IMR-90 (cell line): ENCODE measurements around the gene PYGB. TPM values are rescaled to one million over a fixed set of nuclear protein-coding genes. Genes with fewer than 3 reads are reported as not detected.

Source experiments
- ATAC-seq: fragments of 200-7000 bp; cut with Tn5 transposase; 2 replicates; pipeline ENCODE4 v1.9.1; 2020; ENCODE audit warnings: low read depth, mild to moderate bottlenecking, moderate library complexity
- BruUV-seq: library from RNA; stranded (reverse); fragments of 400-500 nt; replicated peaks from 2 replicates; lab custom pipeline; 2021; lab: Mats Ljungman, UMichigan
- CTCF ChIA-PET: fragments of 300-600 bp; formaldehyde crosslinking; extraction: SDS; loops from one replicate; lab custom pipeline; 2021; ENCODE audit warnings: antibody characterized with exemption; lab: Yijun Ruan, JAX
- POLR2A ChIA-PET: fragments of 300-600 bp; sonication (Branson Sonifier 250); formaldehyde crosslinking; loops from one replicate; lab custom pipeline; 2022; ENCODE audit warnings: antibody characterized with exemption; ENCODE audit not compliant: unreplicated experiment; lab: Charles Lee
- DNase-seq: peaks from one replicate; pipeline ENCODE4 v3.0.0; 2013
- H2AFZ ChIP-seq: replicated peaks from 2 replicates; pipeline ENCODE3; 2013; ENCODE audit warnings: low read length, mild to moderate bottlenecking; ENCODE audit not compliant: poor library complexity
- H2AK5ac ChIP-seq: 2 replicates; pipeline ENCODE4 v1.6.1; 2013; ENCODE audit warnings: low read depth, low read length, inconsistent platforms
- H2AK9ac ChIP-seq: replicated peaks from 2 replicates; pipeline ENCODE3; 2013; ENCODE audit warnings: mild to moderate bottlenecking, low read depth, low read length, moderate library complexity; ENCODE audit not compliant: poor library complexity
- H2BK120ac ChIP-seq: 2 replicates; pipeline ENCODE4 v1.6.1; 2013; ENCODE audit warnings: low read depth, low read length, inconsistent platforms
- H2BK15ac ChIP-seq: 3 replicates; pipeline ENCODE4 v1.6.1; 2013; ENCODE audit warnings: low read depth, low read length, inconsistent platforms
- H2BK20ac ChIP-seq: 2 replicates; pipeline ENCODE4 v1.6.1; 2013; ENCODE audit warnings: low read depth, mild to moderate bottlenecking, inconsistent platforms, low read length, moderate library complexity
- H2BK5ac ChIP-seq: 2 replicates; pipeline ENCODE4 v1.6.1; 2013; ENCODE audit warnings: mild to moderate bottlenecking, low read depth, low read length, inconsistent platforms; ENCODE audit not compliant: poor library complexity, severe bottlenecking
- H3K14ac ChIP-seq: replicated peaks from 2 replicates; pipeline ENCODE4 v1.6.1; 2013; ENCODE audit warnings: low read depth, low read length, inconsistent platforms
- H3K18ac ChIP-seq: 2 replicates; pipeline ENCODE4 v1.6.1; 2013; ENCODE audit warnings: low read depth, low read length, control low read depth
- H3K23ac ChIP-seq: 2 replicates; pipeline ENCODE4 v1.6.1; 2013; ENCODE audit warnings: low read depth, low read length, inconsistent platforms
- H3K27ac ChIP-seq: 2 replicates; pipeline ENCODE4 v1.5.1; 2013; ENCODE audit warnings: mild to moderate bottlenecking, control low read depth, low read length; ENCODE audit not compliant: insufficient read depth
- H3K27me3 ChIP-seq: 2 replicates; pipeline ENCODE4 v1.6.1; 2013; ENCODE audit warnings: low read length; ENCODE audit not compliant: control insufficient read depth, insufficient read depth
- H3K36me3 ChIP-seq: 2 replicates; pipeline ENCODE4 v1.6.1; 2013; ENCODE audit warnings: low read length, mixed read lengths; ENCODE audit not compliant: control insufficient read depth, insufficient read depth
- H3K4ac ChIP-seq: 2 replicates; pipeline ENCODE4 v1.6.1; 2013; ENCODE audit warnings: low read depth, low read length, inconsistent platforms
- H3K4me1 ChIP-seq: 2 replicates; pipeline ENCODE4 v1.6.1; 2013; ENCODE audit warnings: low read length, mixed read lengths; ENCODE audit not compliant: control insufficient read depth, insufficient read depth
- H3K4me2 ChIP-seq: 2 replicates; pipeline ENCODE4 v1.6.1; 2013; ENCODE audit warnings: low read depth, mild to moderate bottlenecking, control low read depth, low read length, moderate library complexity
- H3K4me3 ChIP-seq: 2 replicates; pipeline ENCODE4 v1.5.1; 2013; ENCODE audit warnings: low read depth, mild to moderate bottlenecking, control low read depth, low read length, moderate library complexity; ENCODE audit not compliant: insufficient read depth
- H3K56ac ChIP-seq: 2 replicates; pipeline ENCODE4 v1.6.1; 2013; ENCODE audit warnings: low read length, inconsistent platforms; ENCODE audit not compliant: insufficient read depth; ENCODE audit errors: extremely low read depth
- H3K79me1 ChIP-seq, 2 experiments: 2 replicates each; pipeline ENCODE4 v1.6.1; 2013; ENCODE audit warnings: low read length in 2 of 2, inconsistent platforms in 1 of 2, low read depth in 1 of 2
- H3K9ac ChIP-seq: 2 replicates; pipeline ENCODE4 v1.6.1; 2013; ENCODE audit warnings: low read depth, low read length, control low read depth
- H3K9me1 ChIP-seq: 2 replicates; pipeline ENCODE4 v1.6.1; 2013; ENCODE audit warnings: low read length, inconsistent platforms; ENCODE audit not compliant: insufficient read depth
- H3K9me3 ChIP-seq: 2 replicates; pipeline ENCODE4 v1.6.1; 2013; ENCODE audit warnings: low read length; ENCODE audit not compliant: control insufficient read depth, insufficient read depth
- H4K20me1 ChIP-seq: 2 replicates; pipeline ENCODE4 v1.6.1; 2013; ENCODE audit warnings: low read length, inconsistent platforms; ENCODE audit not compliant: insufficient read depth
- H4K5ac ChIP-seq: 2 replicates; pipeline ENCODE4 v1.6.1; 2013; ENCODE audit warnings: mild to moderate bottlenecking, low read depth, low read length, control low read depth
- H4K8ac ChIP-seq, 2 experiments: 2 replicates each; pipeline ENCODE4 v1.6.1; 2013; ENCODE audit warnings: low read depth in 2 of 2, low read length in 2 of 2, control low read depth in 1 of 2, inconsistent platforms in 1 of 2
- H4K91ac ChIP-seq: 2 replicates; pipeline ENCODE4 v1.6.1; 2013; ENCODE audit warnings: low read depth, low read length, inconsistent platforms; ENCODE audit not compliant: insufficient read depth
- CEBPB ChIP-seq: IDR thresholded peaks from 2 replicates; pipeline ENCODE4 v1.6.1; 2012; ENCODE audit warnings: low read depth, low read length, improper control_type of control experiment
- CHD1 ChIP-seq: IDR thresholded peaks from 2 replicates; pipeline ENCODE4 v1.6.1; 2012; ENCODE audit warnings: low read depth, low read length, improper control_type of control experiment
- FOS ChIP-seq: fragments of 150-350 bp; IDR thresholded peaks from 2 replicates; pipeline ENCODE4 v1.6.1; 2016; ENCODE audit warnings: low read depth, low read length
- MXI1 ChIP-seq: IDR thresholded peaks from 2 replicates; pipeline ENCODE4 v1.6.1; 2012; ENCODE audit warnings: low read depth, mild to moderate bottlenecking, low read length, moderate library complexity, borderline replicate concordance
- NFE2L2 ChIP-seq: fragments of 150-350 bp; IDR thresholded peaks from 2 replicates; pipeline ENCODE4 v1.6.1; 2016; ENCODE audit warnings: low read depth, mild to moderate bottlenecking, low read length
- POLR2A ChIP-seq: IDR thresholded peaks from 2 replicates; pipeline ENCODE4 v1.6.1; 2012; ENCODE audit warnings: mild to moderate bottlenecking, low read depth, low read length
- RAD21 ChIP-seq: IDR thresholded peaks from 2 replicates; pipeline ENCODE4 v1.6.1; 2012; ENCODE audit warnings: low read length, improper control_type of control experiment
- RFX5 ChIP-seq: IDR thresholded peaks from 2 replicates; pipeline ENCODE4 v1.8.0; 2012; ENCODE audit warnings: low read depth, mild to moderate bottlenecking, low read length, moderate library complexity
- SMC3 ChIP-seq: fragments of 150-350 bp; IDR thresholded peaks from 2 replicates; pipeline ENCODE4 v1.6.1; 2016; ENCODE audit warnings: low read depth, mild to moderate bottlenecking, antibody characterized with exemption, low read length, moderate library complexity
- WGBS, 2 experiments: methylation state at CpG; one replicate each; pipeline versions ENCODE4 v1.1.5 to v1.1.7; 2013; ENCODE audit warnings: missing lambda C conversion rate in 2 of 2; ENCODE audit not compliant: insufficient read length in 1 of 2; ENCODE audit errors: extremely low coverage in 2 of 2; 5-methylcytosine and 5-hydroxymethylcytosine counted together
- dilution Hi-C: fragments of 300-500 bp; cut with HindIII; formaldehyde crosslinking; loops from one replicate; pipeline ENCODE4 v1.14.3; 2018; ENCODE audit warnings: low sequenced_read_pairs; ENCODE audit not compliant: unreplicated experiment
- in situ Hi-C: fragments of 300-500 bp; cut with MboI; formaldehyde crosslinking; loops from 3 replicates; pipeline ENCODE4 v1.14.3; 2019; ENCODE audit warnings: low sequenced_read_pairs, inconsistent platforms, mixed read lengths
- intact Hi-C: fragments of 100-400 bp; cut with micrococcal nuclease; formaldehyde crosslinking; loops from 2 replicates; pipeline ENCODE4 v1.10.0; 2022
- polyA plus RNA-seq, 3 experiments: library from polyadenylated mRNA; depleted of rRNA; stranded (reverse); fragments of >200 nt; gene quantifications; 2 replicates each; pipeline ENCODE4 v1.2.3, GENCODE V29; 2012; ENCODE audit warnings: low replicate concordance in 1 of 3
- total RNA-seq: library from RNA; depleted of rRNA; stranded (reverse); fragments of >200 nt; gene quantifications from 2 replicates; pipeline ENCODE4 v1.2.3, GENCODE V29; 2012
- TF ChIP-seq, protein P1 (sequence below): fragments of 150-350 bp; IDR thresholded peaks from 2 replicates; pipeline ENCODE4 v1.6.1; 2017; ENCODE audit warnings: mild to moderate bottlenecking, antibody characterized with exemption, low read length, low read depth
- TF ChIP-seq, protein P2 (sequence below): conservative IDR thresholded peaks from 2 replicates; pipeline ENCODE4 v1.5.1; 2012; ENCODE audit warnings: mild to moderate bottlenecking, low read depth, low read length, improper control_type of control experiment
- TF ChIP-seq, protein P3 (sequence below): fragments of 150-350 bp; IDR thresholded peaks from 2 replicates; pipeline ENCODE4 v1.6.1; 2016; ENCODE audit warnings: low read depth, mild to moderate bottlenecking, low read length, moderate library complexity, borderline replicate concordance

PYGB gene
- total and polyA plus RNA-seq, 2 of the 4 experiments (the other 2 are of a cell fraction): 72.4 to 83.1 TPM

DNA sequence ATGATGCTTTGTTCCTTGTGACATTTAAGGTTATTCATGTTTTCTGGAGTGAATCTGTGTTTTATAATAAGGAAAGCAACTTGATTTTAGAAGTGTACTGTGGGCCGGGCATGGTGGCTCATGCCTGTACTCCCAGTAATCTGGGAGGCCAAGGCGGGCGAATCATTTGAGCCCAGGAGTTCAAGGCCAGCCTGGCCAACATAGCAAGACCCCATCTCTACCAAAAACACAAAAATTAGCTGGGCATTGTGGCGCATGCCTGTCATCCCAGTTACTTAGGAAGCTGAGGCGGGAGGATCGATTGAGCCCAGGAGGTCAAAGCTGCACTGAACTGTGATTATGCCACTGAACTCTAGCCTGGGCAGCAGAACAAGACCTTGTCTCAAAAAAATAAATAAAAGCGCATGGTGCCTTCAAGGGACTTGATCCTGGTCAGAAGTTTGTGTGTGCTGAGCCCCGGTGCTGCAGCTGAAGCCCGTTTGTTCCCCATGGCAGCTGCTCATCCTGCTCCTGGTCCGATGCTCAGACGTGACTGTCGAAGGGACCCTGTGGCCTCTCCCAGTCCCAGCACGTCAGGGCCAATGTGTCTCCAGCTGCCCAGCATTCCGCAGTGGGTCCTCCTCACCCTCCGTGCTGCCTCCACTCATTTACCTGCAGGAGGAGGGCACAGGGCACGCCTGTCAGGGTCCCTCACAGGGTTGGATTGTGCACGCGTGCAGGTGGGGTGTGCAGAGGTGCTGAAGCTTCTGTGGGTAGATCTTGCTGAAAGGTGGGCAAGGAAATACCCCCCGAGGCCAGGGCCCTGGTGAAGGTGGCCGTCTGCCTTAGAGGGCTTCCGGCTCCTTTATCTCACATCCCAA is 34.1 kb upstream of the PYGB start:
- H2BK20ac ChIP-seq: no peak overlapping the region
- H3K27me3 ChIP-seq: no peaks in the 10 kb centered on the region
- no peaks in the 10 kb centered on the region for H4K20me1 ChIP-seq

More for the DNA sequence above, 34.1 kb upstream of the PYGB start:
- no peak for ATAC-seq
- Histone ChIP-seq H3K4me1 (no peaks in the 10 kb centered on the region), H2AK5ac (no peak overlapping the region), H3K9ac (no peak overlapping the region), H3K9me1 (no peaks in the 10 kb centered on the region; the same call in 1 of the 2 replicates), H3K4me2 (no peak overlapping the region), H3K14ac (no peak overlapping the region), H2AK9ac (no peak overlapping the region), H3K4me3 (no peak overlapping the region), H3K36me3 (peaks cover 35% of the 10 kb centered on the region), H4K5ac (no peak overlapping the region), H2BK15ac (no peak overlapping the region), H4K91ac (no peak overlapping the region), H3K4ac (no peak overlapping the region), H2BK5ac (no peak overlapping the region), H2BK120ac (no peak overlapping the region), H4K8ac (no peak overlapping the region), H2AFZ (no peak overlapping the region), H3K56ac (no peak overlapping the region), H3K9me3 (no peaks in the 10 kb centered on the region), H3K23ac (no peak overlapping the region), H3K79me1 (peaks cover 3 to 10% of the 10 kb centered on the region in 2 experiments; a peak in 3 of 4 replicates), H3K18ac (no peak overlapping the region), H3K27ac (no peak overlapping the region)
- TF ChIP-seq SMC3: no peak
- no peak for TF ChIP-seq NFE2L2
- TF ChIP-seq, protein P1, sequence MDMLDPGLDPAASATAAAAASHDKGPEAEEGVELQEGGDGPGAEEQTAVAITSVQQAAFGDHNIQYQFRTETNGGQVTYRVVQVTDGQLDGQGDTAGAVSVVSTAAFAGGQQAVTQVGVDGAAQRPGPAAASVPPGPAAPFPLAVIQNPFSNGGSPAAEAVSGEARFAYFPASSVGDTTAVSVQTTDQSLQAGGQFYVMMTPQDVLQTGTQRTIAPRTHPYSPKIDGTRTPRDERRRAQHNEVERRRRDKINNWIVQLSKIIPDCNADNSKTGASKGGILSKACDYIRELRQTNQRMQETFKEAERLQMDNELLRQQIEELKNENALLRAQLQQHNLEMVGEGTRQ: no peak
- no peak for TF ChIP-seq CHD1
- no peak for TF ChIP-seq POLR2A
- TF ChIP-seq, protein P2, sequence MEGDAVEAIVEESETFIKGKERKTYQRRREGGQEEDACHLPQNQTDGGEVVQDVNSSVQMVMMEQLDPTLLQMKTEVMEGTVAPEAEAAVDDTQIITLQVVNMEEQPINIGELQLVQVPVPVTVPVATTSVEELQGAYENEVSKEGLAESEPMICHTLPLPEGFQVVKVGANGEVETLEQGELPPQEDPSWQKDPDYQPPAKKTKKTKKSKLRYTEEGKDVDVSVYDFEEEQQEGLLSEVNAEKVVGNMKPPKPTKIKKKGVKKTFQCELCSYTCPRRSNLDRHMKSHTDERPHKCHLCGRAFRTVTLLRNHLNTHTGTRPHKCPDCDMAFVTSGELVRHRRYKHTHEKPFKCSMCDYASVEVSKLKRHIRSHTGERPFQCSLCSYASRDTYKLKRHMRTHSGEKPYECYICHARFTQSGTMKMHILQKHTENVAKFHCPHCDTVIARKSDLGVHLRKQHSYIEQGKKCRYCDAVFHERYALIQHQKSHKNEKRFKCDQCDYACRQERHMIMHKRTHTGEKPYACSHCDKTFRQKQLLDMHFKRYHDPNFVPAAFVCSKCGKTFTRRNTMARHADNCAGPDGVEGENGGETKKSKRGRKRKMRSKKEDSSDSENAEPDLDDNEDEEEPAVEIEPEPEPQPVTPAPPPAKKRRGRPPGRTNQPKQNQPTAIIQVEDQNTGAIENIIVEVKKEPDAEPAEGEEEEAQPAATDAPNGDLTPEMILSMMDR: no peak
- TF ChIP-seq RFX5: no peak
- TF ChIP-seq, protein P3, sequence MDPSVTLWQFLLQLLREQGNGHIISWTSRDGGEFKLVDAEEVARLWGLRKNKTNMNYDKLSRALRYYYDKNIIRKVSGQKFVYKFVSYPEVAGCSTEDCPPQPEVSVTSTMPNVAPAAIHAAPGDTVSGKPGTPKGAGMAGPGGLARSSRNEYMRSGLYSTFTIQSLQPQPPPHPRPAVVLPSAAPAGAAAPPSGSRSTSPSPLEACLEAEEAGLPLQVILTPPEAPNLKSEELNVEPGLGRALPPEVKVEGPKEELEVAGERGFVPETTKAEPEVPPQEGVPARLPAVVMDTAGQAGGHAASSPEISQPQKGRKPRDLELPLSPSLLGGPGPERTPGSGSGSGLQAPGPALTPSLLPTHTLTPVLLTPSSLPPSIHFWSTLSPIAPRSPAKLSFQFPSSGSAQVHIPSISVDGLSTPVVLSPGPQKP: no peak
- no peak for TF ChIP-seq CEBPB
- TF ChIP-seq MXI1: no peak
- no peak for TF ChIP-seq RAD21
- no peak for TF ChIP-seq FOS
- ChIA-PET CTCF (no interaction called here), POLR2A (no interaction called here)
- no peak for DNase-seq
- in situ Hi-C loops (loop anchor here (10.0 kb wide), 2 partner anchors 51 to 171 kb away; no protein-coding TSS in a partner anchor), dilution Hi-C loops (no loop called here), intact Hi-C loops (no loop called here)
- WGBS, 2 experiments: 93% methylated on average over 12 of the region's 21 CpGs; no CpG with 5 or more reads in 1 of the 2 experiments
- BruUV-seq: no TSS peak
